PC-3 (cell line): ENCODE results near the gene KSR1. TPM values are rescaled to one million over a fixed set of nuclear protein-coding genes. Genes with fewer than 3 reads are reported as not detected.

Source experiments
- ATAC-seq: fragments of 200-7000 bp; cut with Tn5 transposase; 2 replicates; pipeline ENCODE4 v1.9.1; 2020; ENCODE audit warnings: mild to moderate bottlenecking, moderate library complexity
- BruUV-seq: library from RNA; stranded (reverse); fragments of 400-500 nt; replicated peaks from 2 replicates; lab custom pipeline; 2021; lab: Mats Ljungman, UMichigan
- CTCF ChIA-PET: fragments of 300-600 bp; sonication (Branson Sonifier 250); formaldehyde crosslinking; loops from one replicate; lab custom pipeline; 2022; ENCODE audit warnings: antibody characterized with exemption; lab: Charles Lee
- POLR2A ChIA-PET: fragments of 300-600 bp; sonication (Branson Sonifier 250); formaldehyde crosslinking; loops from one replicate; lab custom pipeline; 2022; ENCODE audit warnings: antibody characterized with exemption; ENCODE audit not compliant: unreplicated experiment; lab: Charles Lee
- DNase-seq: peaks from one replicate; pipeline ENCODE4 v3.0.0-alpha.2; 2015
- H2AFZ ChIP-seq: fragments of 300-600 bp; sonication (generic); 2 replicates; pipeline ENCODE4 v1.6.0; 2016; ENCODE audit warnings: antibody characterized with exemption, low read length
- H3F3A ChIP-seq: fragments of 300-600 bp; sonication (generic); one replicate; pipeline ENCODE4 v1.6.0; 2017; ENCODE audit warnings: antibody characterized with exemption, low read length, control low read depth, mild to moderate bottlenecking; ENCODE audit not compliant: unreplicated experiment
- H3K27ac ChIP-seq: fragments of 300-600 bp; sonication (generic); 2 replicates; pipeline ENCODE4 v1.5.1; 2016; ENCODE audit warnings: mild to moderate bottlenecking, low read length
- H3K27me3 ChIP-seq: fragments of 300-600 bp; sonication (generic); 2 replicates; pipeline ENCODE4 v1.6.1; 2016; ENCODE audit warnings: low read length, mixed read lengths
- H3K36me3 ChIP-seq: fragments of 300-600 bp; sonication (generic); 2 replicates; pipeline ENCODE4 v1.6.1; 2016; ENCODE audit warnings: low read depth, mixed run types, low read length, mixed read lengths
- H3K4me1 ChIP-seq: fragments of 300-600 bp; sonication (generic); 2 replicates; pipeline ENCODE4 v1.5.1; 2016; ENCODE audit warnings: low read length; ENCODE audit not compliant: insufficient read depth
- H3K4me2 ChIP-seq: fragments of 300-600 bp; sonication (generic); 2 replicates; pipeline ENCODE4 v1.6.0; 2016; ENCODE audit warnings: low read length
- H3K4me3 ChIP-seq: fragments of 300-600 bp; sonication (generic); 2 replicates; pipeline ENCODE4 v1.5.1; 2016; ENCODE audit warnings: mild to moderate bottlenecking, low read length, mixed read lengths
- H3K79me2 ChIP-seq: fragments of 300-600 bp; sonication (generic); 2 replicates; pipeline ENCODE4 v1.6.1; 2017; ENCODE audit warnings: low read length, mixed read lengths
- H3K9ac ChIP-seq: fragments of 300-600 bp; sonication (generic); 2 replicates; pipeline ENCODE4 v1.6.0; 2016; ENCODE audit warnings: mild to moderate bottlenecking, low read length
- H3K9me2 ChIP-seq: fragments of 300-600 bp; sonication (generic); replicated peaks from 2 replicates; pipeline ENCODE4 v1.6.1; 2016; ENCODE audit warnings: mixed run types, low read length, mixed read lengths
- H3K9me3 ChIP-seq: fragments of 300-600 bp; sonication (generic); 2 replicates; pipeline ENCODE4 v1.6.1; 2016; ENCODE audit warnings: low read length, mixed read lengths
- H4K20me1 ChIP-seq: fragments of 300-600 bp; sonication (generic); 2 replicates; pipeline ENCODE4 v1.6.1; 2016; ENCODE audit warnings: low read length, mixed read lengths
- CTCF ChIP-seq: fragments of 300-600 bp; sonication (generic); conservative IDR thresholded peaks from 2 replicates; pipeline ENCODE4 v1.5.1; 2017; ENCODE audit warnings: antibody characterized with exemption, low read depth, mild to moderate bottlenecking, low read length
- EZH2 ChIP-seq: fragments of 300-600 bp; sonication (generic); IDR thresholded peaks from one replicate; pipeline ENCODE4 v1.6.1; 2017; ENCODE audit warnings: antibody characterized with exemption, mild to moderate bottlenecking, low read length; ENCODE audit not compliant: unreplicated experiment
- EZH2phosphoT487 ChIP-seq: fragments of 300-600 bp; sonication (generic); IDR thresholded peaks from 2 replicates; pipeline ENCODE4 v1.6.1; 2018; ENCODE audit warnings: mild to moderate bottlenecking, antibody characterized with exemption, low read length, borderline replicate concordance
- intact Hi-C: fragments of 100-400 bp; cut with micrococcal nuclease; formaldehyde crosslinking; loops from 2 replicates; pipeline ENCODE4 v1.9.0; 2023
- total RNA-seq: library from RNA; depleted of rRNA; stranded (reverse); fragments of >200 nt; gene quantifications from 2 replicates; pipeline ENCODE4 v1.2.3, GENCODE V29; 2014

Gene KSR1
- total RNA-seq, 1 experiment from 2014 or later = 1.0 TPM

- intact Hi-C loops = no loop called here
- H3F3A ChIP-seq = no peaks in the 10 kb centered on the region
- no peaks in the 10 kb centered on the region for H3K79me2 ChIP-seq
- ATAC-seq (no peak), DNase-seq (no peak)
- no peaks in the 10 kb centered on the region for H3K27me3 ChIP-seq
- no peak overlapping the region for H2AFZ ChIP-seq
- H3K36me3 ChIP-seq = no peaks in the 10 kb centered on the region
- no peaks in the 10 kb centered on the region for H3K9me2 ChIP-seq
- no peaks in the 10 kb centered on the region for H4K20me1 ChIP-seq
- no peak overlapping the region for H3K4me3 ChIP-seq
- ChIA-PET POLR2A (no interaction called here), CTCF (no interaction called here)
- TF ChIP-seq EZH2phosphoT487 (no peak), CTCF (no peak), EZH2 (no peak)
- H3K27ac ChIP-seq = no peak overlapping the region
- H3K4me1 ChIP-seq = peaks cover 33% of the 10 kb centered on the region
- H3K9ac ChIP-seq = no peak overlapping the region
- no peak overlapping the region for H3K4me2 ChIP-seq
- H3K9me3 ChIP-seq = no peaks in the 10 kb centered on the region
- BruUV-seq = no TSS peak
Observed at GRCh38 chr17:27554152-27554551, 97.9 kb downstream of the KSR1 start.

GRCh38 chr17:27554911-27555310 lies 98.7 kb downstream of the KSR1 start:
- H3F3A ChIP-seq = no peaks in the 10 kb centered on the region
- H2AFZ ChIP-seq = no peak overlapping the region
- H3K9ac ChIP-seq = no peak overlapping the region
- DNase-seq = no peak
- H3K4me1 ChIP-seq = peaks cover 34% of the 10 kb centered on the region
- POLR2A ChIA-PET = no interaction called here
- CTCF ChIA-PET = no interaction called here
- H3K4me3 ChIP-seq = no peak overlapping the region
- no TSS peak for BruUV-seq
- intact Hi-C loops = no loop called here
- TF ChIP-seq EZH2phosphoT487 (no peak), CTCF (no peak), EZH2 (no peak)
- ATAC-seq = no peak
- no peaks in the 10 kb centered on the region for H3K27me3 ChIP-seq
- H3K9me3 ChIP-seq = no peaks in the 10 kb centered on the region
- H3K36me3 ChIP-seq = no peaks in the 10 kb centered on the region
- no peaks in the 10 kb centered on the region for H3K79me2 ChIP-seq
- H3K27ac ChIP-seq = no peak overlapping the region
- H3K9me2 ChIP-seq = no peaks in the 10 kb centered on the region
- H3K4me2 ChIP-seq = no peak overlapping the region
- no peaks in the 10 kb centered on the region for H4K20me1 ChIP-seq

GRCh38 chr17:27555339-27555738 lies 99.1 kb downstream of the KSR1 start:
- Histone ChIP-seq H3K9ac (no peak overlapping the region), H3K9me2 (no peaks in the 10 kb centered on the region), H3K27ac (no peak overlapping the region), H2AFZ (no peak overlapping the region), H3K79me2 (no peaks in the 10 kb centered on the region), H3K4me1 (peaks cover 38% of the 10 kb centered on the region), H3K36me3 (no peaks in the 10 kb centered on the region), H3F3A (no peaks in the 10 kb centered on the region), H3K9me3 (no peaks in the 10 kb centered on the region), H3K4me3 (no peak overlapping the region), H3K27me3 (no peaks in the 10 kb centered on the region), H3K4me2 (no peak overlapping the region), H4K20me1 (no peaks in the 10 kb centered on the region)
- TF ChIP-seq EZH2 (no peak), EZH2phosphoT487 (no peak), CTCF (no peak)
- no peak for DNase-seq
- no TSS peak for BruUV-seq
- ChIA-PET CTCF (no interaction called here), POLR2A (no interaction called here)
- intact Hi-C loops = no loop called here
- ATAC-seq = no peak
